Measurements from ENCODE around the gene TSGA10IP.

The TSGA10IP gene

GRCh38 chr11:65992056-65992455 is 46.8 kb downstream of the TSGA10IP start:
- in situ Hi-C loops (cut with MboI; ENCODE audit: low pct_unique_long_range_greater_than_20kb, low sequenced_read_pairs) = no loop called here
- no peak for DNase-seq

- in situ Hi-C loops (cut with MboI; ENCODE audit: low pct_unique_long_range_greater_than_20kb, low sequenced_read_pairs) = no loop called here
Observed at GRCh38 chr11:65997286-65997685, 52.0 kb downstream of the TSGA10IP start.

GRCh38 chr11:66001942-66002647 is 56.8 kb downstream of the TSGA10IP start, which contains the start of the genes BANF1 and EIF1AD:
TSS of gene BANF1 (plus strand) at chr11:66002503. CDS start at chr11:66003251, 748 bp downstream.
TSS of gene EIF1AD (minus strand) at chr11:66002157. CDS start at chr11:66000389, 1,768 bp downstream.
- in situ Hi-C loops (cut with MboI; ENCODE audit: low pct_unique_long_range_greater_than_20kb, low sequenced_read_pairs) = no loop called here
- DNase-seq = peak; percentile 98

More at GRCh38 chr11:65997286-65997685, 52.0 kb downstream of the TSGA10IP start:
- DNase-seq = no peak

- in situ Hi-C loops (cut with MboI; ENCODE audit: low pct_unique_long_range_greater_than_20kb, low sequenced_read_pairs) = no loop called here
- no peak for DNase-seq
Observed at GRCh38 chr11:66002648-66003225, 57.5 kb downstream of the TSGA10IP start.

- in situ Hi-C loops (cut with MboI; ENCODE audit: low pct_unique_long_range_greater_than_20kb, low sequenced_read_pairs) = no loop called here
Observed at GRCh38 chr11:66003291-66003690, 58.0 kb downstream of the TSGA10IP start.

GRCh38 chr11:66004186-66004585 is 58.9 kb downstream of the TSGA10IP start:
- in situ Hi-C loops (cut with MboI; ENCODE audit: low pct_unique_long_range_greater_than_20kb, low sequenced_read_pairs) = no loop called here
- no peak for DNase-seq

More at GRCh38 chr11:66003291-66003690, 58.0 kb downstream of the TSGA10IP start:
- no peak for DNase-seq

- DNase-seq = no peak
- in situ Hi-C loops (cut with MboI; ENCODE audit: low pct_unique_long_range_greater_than_20kb, low sequenced_read_pairs) = no loop called here
Observed at GRCh38 chr11:66006134-66006890, 61.0 kb downstream of the TSGA10IP start.

GRCh38 chr11:66006891-66007176 is 61.6 kb downstream of the TSGA10IP start:
- DNase-seq = no peak
- in situ Hi-C loops (cut with MboI; ENCODE audit: low pct_unique_long_range_greater_than_20kb, low sequenced_read_pairs) = no loop called here

GRCh38 chr11:66007201-66007634 is 61.9 kb downstream of the TSGA10IP start:
- in situ Hi-C loops (cut with MboI; ENCODE audit: low pct_unique_long_range_greater_than_20kb, low sequenced_read_pairs) = no loop called here
- DNase-seq = no peak

GRCh38 chr11:66008095-66008467 is 62.8 kb downstream of the TSGA10IP start:
- in situ Hi-C loops (cut with MboI; ENCODE audit: low pct_unique_long_range_greater_than_20kb, low sequenced_read_pairs) = no loop called here
- DNase-seq = no peak

- DNase-seq = no peak
- in situ Hi-C loops (cut with MboI; ENCODE audit: low pct_unique_long_range_greater_than_20kb, low sequenced_read_pairs) = no loop called here
Observed at GRCh38 chr11:66008468-66009101, 63.3 kb downstream of the TSGA10IP start.
